GM21381 (cell line): ENCODE results near the gene SERPINB13.
"Not testable (repeated sequence)": the region's sequence is repeated elsewhere in the genome, so short reads cannot be mapped to it uniquely, and the experiment has no call there.

ENCODE experiments used
- ATAC-seq: cut with Tn5 transposase; IDR thresholded peaks from one replicate; pipeline ENCODE4 v1.9.1; 2021; ENCODE audit warnings: mild to moderate bottlenecking, moderate library complexity; ENCODE audit not compliant: unreplicated experiment

SERPINB13 gene

DNA sequence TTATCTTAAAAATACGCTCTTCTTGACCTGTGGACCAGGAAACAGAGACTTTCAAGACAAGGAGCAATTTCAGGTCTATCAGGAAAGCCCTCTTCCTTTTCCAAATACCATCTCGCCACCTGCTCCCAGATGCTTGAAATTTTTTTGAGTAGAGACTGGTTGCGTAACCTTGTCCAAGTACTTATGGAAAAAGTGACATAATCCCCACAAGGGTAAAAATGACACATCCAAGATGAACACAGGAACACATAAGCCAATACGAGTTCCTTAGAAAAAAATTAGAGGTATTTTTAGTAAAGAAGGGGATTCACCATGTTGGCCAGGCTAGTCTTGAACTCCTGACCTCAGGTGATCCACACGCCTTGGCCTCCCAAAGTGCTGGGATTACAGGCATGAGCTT is 1.8 kb downstream of the SERPINB13 start:
- no peak for ATAC-seq

DNA sequence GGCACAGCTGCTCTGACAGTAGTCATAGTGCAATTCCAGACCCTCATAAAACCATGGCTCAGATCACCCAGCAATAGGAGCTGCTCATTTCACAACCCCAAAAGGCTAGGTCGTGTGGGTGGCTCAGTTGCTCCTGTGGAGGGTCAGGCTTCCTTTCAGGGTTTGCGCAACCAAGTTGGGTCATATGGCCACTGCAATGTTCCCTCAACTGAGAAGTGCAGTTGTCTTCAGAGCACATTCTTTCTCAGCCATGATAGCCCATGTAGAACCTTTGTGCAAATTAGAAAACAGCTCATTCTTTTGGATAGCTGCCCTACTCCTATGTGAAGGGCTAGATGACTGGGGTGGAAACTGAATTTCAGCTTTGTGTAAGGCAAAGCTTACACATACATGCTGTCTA is 3.2 kb downstream of the SERPINB13 start:
- no peak for ATAC-seq

DNA sequence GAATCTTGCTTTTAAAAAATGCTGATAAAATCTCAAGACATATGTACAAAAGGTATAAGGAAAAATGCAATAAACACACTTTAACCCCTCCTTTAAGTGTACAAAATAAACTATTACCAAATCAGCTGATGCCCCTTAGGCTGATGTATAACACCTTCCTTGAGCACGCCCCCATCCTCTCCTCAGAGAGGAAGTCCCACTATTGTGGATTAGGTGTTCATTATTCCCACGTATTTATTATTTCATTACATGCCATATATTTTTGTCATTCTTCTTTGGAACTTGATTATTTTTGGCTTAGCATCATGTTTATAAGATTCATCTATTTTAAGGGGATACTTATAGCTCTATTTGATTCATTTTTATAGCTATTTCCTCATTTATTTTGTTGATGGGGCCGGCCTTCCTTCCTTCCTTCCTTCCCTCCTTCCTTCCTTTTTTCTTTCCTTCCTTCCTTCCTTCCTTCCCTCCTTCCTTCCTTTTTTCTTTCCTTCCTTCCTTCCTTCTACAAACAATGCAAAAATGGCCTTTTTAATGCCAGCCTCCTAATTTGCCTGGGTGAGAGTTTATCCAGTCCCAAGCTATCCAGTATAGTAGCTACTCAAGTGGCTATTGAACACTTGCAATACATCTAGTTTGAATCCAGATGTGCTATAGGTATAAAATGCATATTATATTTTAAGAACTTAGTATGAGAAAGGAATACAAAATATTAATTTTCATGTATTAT is 4.0 kb downstream of the SERPINB13 start:
- no peak for ATAC-seq

DNA sequence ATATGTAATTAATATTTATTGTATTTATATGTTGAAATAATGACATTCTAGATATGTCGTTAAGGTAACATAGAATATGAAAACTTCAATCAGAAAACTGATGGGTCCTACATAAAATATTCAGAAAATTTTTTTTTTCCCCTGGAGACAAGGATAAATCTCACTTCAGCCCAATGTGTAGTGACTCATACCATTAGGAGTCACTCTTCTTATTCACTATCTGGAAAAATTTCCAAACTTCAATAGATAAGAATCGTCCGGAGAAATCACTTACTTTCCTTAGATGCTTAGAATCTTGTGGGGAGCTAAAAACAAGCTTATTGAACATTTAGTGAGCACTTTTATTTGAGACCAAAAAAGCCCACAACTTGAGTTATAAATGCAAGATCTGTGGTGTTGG is 4.6 kb downstream of the SERPINB13 start:
- ATAC-seq: no peak

DNA sequence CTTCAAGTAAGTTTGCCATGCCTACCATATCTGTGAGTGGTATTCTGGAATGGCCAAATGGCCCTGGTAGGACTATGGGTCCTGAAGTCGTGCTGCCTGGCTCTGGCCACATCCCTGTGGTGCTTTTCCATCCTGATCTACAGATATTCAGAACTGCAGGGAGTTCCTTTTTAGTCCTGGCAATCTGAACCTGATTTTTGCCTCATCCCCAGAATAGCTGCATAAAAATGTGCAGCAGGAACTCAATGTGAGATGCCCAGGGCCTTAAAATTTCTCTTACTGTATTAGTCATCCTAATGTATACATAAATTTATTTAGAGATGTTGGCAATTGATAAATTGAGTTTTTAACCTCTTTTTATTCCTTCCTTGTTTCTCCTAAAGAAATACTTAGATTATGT is 5.3 kb downstream of the SERPINB13 start:
- ATAC-seq: no peak

DNA sequence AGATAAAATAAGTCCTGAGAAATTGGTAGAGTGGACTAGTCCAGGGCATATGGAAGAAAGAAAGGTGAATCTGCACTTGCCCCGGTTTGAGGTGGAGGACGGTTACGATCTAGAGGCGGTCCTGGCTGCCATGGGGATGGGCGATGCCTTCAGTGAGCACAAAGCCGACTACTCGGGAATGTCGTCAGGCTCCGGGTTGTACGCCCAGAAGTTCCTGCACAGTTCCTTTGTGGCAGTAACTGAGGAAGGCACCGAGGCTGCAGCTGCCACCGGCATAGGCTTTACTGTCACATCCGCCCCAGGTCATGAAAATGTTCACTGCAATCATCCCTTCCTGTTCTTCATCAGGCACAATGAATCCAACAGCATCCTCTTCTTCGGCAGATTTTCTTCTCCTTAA is 9.8 kb downstream of the SERPINB13 start:
- ATAC-seq: no peak

DNA sequence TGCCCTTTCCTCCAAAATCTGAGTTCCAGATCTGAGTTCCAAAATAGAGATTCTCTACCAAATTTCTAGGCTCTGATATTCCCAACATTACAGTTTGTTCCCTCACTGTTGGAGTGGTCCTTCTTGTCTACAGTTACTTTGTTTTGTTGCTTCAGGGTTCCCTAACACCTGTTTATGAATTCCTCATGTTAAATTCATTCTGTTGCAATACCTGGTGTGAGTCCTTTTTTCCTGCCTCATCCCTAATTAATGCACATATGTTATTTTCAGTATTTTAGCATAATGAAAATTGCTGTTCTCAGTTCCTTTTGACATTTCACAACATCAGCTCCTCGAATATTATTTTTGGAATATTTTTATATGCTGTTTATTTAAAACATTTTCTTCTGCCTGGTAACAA is 16.2 kb downstream of the SERPINB13 start:
- no peak for ATAC-seq

DNA sequence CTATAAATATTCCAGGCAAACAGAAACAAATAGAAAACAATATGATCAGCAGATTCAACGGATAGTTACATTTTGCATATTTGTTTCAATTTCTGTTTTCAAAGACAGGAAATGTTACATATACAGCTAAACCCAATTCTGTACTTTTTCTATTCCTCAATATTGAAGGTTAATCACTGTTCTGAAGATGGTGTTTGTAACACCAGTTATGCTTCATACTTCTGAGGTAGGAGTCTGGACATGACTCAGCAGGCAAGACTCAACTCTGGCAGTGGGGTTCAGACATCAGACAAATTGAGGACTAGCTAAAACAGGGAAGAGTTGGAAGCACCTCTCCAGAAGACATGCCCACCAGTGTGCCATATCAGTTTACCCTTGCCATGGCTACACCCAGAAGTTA is 16.6 kb downstream of the SERPINB13 start:
- ATAC-seq: peak; percentile 95

DNA sequence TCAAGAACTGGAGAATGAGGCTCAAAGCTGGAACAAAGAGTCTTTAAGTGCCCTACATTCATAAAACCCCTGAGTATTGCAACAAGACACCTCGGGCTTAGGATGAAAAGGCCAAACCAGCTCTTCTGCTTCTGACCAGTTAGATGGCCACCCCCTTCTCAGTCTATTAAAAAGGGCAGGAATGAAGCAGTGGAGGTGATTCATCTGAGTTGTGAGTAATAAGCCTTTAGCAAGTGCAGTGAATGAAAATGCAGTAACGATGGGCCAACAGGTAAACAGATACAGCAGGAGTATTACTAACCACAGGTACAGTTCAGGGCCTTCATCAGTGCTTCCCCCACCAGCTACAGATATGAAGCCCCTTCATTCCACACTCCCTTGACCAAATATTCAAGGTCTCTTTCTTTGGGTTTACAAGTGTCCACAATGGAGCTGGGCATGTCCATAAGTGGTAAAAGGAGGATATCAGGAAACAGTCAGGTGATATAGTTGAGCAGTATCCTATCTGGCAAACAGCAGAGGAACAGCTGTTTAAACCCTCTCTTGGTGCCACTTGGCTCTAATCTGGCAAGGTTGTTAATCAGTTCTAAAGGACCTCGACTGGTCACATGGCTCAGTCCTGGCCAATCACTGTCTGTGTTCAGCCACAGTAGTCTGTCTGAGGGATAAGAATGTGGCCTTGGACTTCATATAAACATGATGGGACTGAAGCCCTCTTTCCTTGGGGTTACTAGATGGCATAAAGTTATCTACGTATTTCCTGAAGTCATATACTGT is 17.8 kb downstream of the SERPINB13 start:
- ATAC-seq: no peak

DNA sequence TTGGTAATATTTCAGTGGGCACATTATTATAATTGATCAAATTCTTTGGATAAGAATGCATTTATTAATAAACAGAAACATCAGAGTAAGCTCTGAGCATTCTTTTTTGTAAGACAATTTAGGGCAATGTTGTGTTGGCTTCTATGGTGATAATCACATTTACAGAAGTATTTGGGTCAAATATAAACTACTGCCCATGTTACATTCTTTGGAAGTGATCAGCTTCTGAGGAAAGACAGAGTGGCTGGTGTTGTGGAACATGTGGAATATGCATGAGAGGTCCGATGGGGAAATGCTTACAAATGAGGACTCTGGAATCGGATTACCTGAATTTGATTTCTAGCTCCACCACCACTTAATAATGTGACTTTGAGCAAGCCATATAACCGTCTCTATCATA is 19.4 kb downstream of the SERPINB13 start:
- no peak for ATAC-seq

DNA sequence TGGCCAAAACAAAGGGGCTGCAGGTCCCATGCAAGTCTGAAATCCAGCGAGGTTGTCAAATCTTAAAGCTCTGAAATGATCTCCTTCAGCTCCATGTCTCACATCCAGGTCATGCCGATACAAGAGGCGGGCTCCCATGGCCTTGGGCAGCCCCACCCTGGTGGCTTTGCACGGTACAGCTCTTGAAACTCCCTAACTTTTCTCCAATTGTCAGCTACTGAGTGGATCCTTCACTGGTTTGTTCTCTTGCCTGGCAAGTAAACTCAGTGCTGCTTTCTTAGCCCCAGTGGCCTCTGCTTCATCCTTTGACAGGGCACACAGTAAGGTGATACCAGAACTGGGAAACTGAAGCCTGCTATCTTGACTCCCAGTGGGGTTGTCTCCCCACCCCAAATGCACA is 26.3 kb downstream of the SERPINB13 start:
- ATAC-seq: no peak

DNA sequence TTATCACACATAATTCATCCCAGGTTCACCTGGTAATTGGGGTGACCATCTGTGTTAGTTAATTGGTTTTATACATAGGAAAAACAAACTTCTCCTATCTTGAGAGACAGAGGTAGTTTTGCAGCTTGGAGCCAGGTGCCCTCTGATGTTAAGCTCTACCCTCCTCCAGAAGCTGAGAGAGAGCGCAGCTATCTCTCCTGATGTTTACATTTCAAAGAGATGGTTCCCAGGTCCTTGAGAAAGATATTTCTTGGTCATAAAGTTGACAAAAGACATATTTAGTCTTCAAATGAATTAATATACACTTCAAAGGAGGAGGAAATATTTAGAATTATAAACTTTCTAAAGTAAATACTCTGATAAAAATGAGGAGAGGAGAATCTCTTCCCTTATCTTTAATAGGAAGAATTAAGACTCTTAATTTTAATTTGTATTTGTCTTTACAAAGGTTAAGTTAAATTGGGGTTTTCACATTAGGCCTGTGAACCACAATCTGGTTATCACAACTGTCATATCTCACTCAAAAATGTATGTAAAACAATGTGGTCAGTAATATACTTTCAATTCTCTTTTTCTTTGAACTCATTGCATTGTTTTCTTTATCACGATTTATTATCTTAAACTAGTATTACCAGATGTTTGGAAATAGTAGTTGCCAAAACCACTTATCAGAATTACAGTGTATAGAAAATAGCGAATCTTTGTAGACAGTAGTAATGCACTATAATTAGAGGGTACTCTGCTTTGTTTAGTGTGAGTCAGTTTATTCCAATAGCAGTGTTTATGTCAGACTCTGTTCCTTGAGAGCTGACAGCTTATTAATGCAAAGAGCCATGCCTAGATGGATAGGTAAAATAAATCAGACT is 30.1 kb downstream of the SERPINB13 start:
- peak; percentile 89 for ATAC-seq

DNA sequence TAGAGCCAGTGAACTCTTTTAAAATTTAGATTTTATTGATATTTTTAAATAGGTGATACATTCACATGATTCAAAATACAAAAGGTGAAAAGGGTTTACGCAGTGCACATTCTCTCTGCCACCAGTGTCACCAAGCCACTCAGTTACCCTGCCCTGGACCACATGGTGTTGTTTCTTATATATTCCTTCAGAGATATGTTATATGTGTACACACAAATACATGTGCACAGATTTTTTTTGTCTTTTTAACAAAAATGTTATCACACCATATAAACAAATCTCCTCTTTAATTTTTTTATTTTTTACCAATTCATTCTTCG is 30.7 kb downstream of the SERPINB13 start:
- ATAC-seq: no peak

DNA sequence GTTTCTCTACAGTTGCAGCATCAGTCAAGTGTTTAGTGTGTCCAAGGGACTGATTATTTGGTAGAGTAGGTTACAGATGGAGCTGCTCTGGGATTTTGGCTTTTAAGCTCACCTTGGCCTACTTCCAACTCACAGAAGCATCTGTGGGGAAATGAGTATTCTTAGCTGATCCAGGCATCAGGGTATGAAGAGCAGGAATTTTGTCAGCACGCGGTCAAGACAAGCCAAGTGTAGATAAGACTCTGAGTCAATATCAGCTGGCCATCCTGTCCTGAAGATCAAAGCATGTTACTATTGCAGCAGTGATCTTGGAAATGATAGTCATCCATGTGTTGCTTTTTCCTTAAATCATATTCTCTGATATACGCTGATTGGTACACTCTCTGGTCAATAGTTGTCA is 32.5 kb downstream of the SERPINB13 start:
- ATAC-seq: no peak

DNA sequence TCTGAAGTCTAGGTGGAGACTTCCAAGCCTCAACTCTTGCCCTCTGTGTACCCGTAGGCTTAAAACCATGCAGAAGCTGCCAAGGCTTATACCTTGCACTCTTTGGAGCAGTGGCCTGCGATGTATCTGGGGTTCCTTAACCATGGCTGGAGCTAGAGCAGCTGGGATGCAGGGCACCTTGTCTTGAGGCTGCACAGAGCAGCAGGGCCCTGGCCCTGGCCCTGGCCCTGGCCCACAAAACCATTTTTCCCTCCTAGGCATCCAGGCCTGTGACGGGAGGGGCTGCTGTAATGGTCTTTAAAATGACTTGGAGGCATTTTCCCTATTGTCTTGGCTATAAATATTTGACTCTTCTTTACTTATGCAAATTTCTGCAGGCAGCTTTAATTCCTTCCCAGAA is 37.7 kb downstream of the SERPINB13 start:
- ATAC-seq: no peak

DNA sequence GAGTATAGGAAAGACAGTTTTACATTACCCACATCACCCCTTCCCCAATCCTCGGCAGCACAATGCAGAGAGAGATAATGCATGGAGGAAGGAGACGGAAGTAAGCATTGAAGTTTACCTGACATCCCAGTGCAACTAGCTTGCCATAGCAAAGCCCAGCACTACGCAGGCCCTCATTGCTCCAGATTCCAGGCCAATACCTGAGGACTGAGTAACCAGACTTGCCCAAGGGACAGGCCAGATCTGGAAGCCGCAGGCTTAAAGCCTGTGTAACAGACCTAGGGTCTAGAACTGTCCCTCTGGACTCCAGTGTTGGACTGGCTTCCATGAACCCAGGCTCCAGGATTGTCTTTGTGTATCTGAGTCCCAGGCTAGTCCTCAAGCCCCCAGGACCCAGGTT is 39.3 kb downstream of the SERPINB13 start:
- no peak for ATAC-seq

DNA sequence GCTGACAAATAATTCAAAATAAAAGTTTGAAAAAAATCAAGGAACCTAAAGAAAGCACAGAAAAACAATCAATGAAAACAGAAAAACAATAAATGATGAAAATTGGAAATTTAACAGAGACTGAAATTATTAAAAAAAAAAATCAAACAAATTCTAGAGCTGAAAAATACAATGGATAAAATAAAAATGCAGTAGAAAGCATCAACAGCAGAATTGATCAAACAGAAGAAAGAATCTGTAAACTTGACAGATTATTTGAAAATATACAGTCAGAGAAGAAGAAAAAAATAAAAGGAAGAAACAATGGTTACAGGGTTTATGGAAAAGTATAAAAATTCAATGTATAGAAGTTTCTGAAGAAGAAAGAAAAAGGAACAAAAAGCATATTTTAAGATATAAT is 40.7 kb downstream of the SERPINB13 start:
- no peak for ATAC-seq

DNA sequence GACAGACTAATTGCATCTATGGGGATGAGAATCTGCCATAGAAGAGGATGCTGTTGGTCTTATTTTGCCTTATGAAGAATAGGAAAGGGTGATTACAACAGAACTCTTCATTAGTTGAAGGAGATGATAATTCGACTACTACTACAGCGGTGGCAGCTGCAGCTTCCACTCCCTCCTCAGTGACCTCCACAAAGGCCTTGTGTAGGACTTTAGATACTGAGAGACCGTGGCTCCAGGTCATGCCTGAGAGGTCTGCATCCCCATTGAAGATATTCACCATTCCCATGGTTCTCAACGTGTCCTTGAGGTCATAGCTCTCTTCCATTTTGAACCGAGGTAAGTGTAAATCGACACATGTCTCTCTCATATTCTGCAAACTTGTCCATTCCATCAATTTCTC is 50.6 kb downstream of the SERPINB13 start:
- ATAC-seq: no peak

DNA sequence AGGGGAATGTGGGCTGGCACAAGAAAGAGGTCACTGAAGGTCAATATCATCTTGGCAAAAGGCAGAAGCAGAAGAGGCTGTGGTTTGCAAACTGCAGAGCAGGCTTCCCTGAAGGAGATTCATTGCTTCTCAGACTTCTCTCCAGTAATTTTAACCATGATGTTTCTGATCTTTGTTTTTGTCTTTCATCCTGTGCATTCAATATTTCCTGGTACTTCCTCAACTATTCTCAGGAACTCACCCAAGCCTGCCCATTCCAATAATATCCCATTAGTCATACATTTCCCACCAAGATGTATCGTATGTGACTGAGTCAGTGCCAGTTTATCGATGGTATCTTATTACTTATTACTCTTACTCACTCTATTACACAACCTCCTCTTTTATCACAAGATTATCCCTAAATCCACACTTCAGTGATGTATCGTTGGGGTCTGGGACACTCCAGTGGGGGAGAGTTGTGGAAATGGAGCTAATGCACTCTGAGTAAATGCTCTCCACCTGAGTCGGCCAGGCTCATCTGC is 54.1 kb downstream of the SERPINB13 start:
- ATAC-seq: not testable (repeated sequence)

DNA sequence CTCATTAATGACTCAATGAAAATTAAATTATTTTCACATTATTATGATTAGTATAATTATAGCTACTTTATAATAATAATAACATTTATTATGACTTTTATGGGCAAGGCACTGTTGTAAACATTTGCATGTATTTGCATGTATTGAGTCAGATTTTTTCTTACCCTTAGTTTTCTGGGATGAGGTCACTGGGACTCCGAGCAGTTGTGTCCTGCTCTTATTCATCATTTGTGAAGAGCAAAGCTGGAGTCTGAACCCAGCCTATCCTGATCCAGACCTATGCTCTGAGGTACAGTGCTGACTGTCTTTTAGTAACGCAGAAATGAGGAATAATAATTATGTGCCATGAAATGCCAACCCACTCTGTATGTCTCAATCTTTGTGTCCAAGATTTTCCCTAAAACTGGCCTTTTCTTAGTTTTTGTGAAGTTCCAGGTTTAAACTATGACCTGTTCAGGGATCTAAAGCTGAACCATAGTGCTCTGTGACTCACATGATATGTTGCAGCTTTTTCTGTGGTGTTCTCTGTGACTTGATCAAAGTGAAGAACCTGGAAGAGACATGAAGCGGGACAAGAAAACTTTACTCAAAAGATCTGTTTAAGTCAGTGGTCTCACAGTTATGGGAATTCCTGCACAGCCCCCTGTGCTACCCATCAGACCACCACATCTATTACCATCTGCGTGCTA is 55.7 kb downstream of the SERPINB13 start:
- ATAC-seq: not testable (repeated sequence)

DNA sequence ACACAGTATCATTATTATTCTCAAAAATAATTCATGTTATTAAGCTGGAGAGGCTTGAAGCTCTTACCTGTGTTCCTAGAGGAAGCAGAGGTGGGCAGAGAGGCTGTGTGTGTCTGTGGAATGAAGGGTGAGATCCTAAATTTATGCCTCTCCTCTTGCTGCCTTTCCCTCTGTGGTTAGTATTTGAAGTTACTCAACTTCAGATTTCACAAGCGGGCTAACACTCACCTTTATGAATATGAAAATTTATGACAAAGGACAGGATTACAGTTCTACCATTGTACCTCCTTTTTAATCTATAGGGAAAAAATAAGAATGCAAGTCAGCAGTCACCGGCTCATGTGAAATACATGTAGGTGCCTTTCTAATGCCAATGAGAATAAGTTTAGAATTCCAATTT is 57.0 kb downstream of the SERPINB13 start, which contains the start of gene SERPINB4:
TSS of gene SERPINB4 (minus strand) at position 115 of the 400 bp plus-strand sequence. CDS start 679 bp downstream, outside the sequence.
- ATAC-seq: not testable (repeated sequence)
